WTC11 (cell line): ENCODE measurements around the gene IGHMBP2. TPM values are rescaled to one million over a fixed set of nuclear protein-coding genes. Genes with fewer than 3 reads are reported as not detected.
A peak's percentile ranks its signal among the peaks of the same experiment; 100 is the strongest.

Experiments
- ATAC-seq: fragments of 200-7000 bp; cut with Tn5 transposase; 2 replicates; pipeline ENCODE4 v1.10.0; 2021; ENCODE audit warnings: mild to moderate bottlenecking, moderate library complexity
- CTCF ChIA-PET: fragments of 300-600 bp; sonication (Branson Sonifier 250); formaldehyde crosslinking; loops from one replicate; lab custom pipeline; 2021; ENCODE audit warnings: antibody characterized with exemption; lab: Charles Lee
- POLR2A ChIA-PET: fragments of 350-600 bp; sonication (Branson Sonifier 250); formaldehyde crosslinking; loops from one replicate; lab custom pipeline; 2021; ENCODE audit warnings: antibody characterized with exemption; lab: Charles Lee
- DNase-seq: peaks from one replicate; pipeline ENCODE4 v3.0.0; 2021; ENCODE audit warnings: low spot score
- H3K27ac Mint-ChIP-seq: 2 replicates; pipeline ENCODE4 v1.8.0; 2021; ENCODE audit warnings: mixed read lengths
- H3K27me3 Mint-ChIP-seq: 2 replicates; pipeline ENCODE4 v1.8.0; 2021; ENCODE audit warnings: low read depth, mild to moderate bottlenecking, moderate library complexity, mixed read lengths
- H3K36me3 Mint-ChIP-seq: 2 replicates; pipeline ENCODE4 v1.8.0; 2021; ENCODE audit warnings: mixed read lengths
- H3K4me1 Mint-ChIP-seq: 2 replicates; pipeline ENCODE4 v1.8.0; 2022; ENCODE audit warnings: mixed read lengths
- H3K4me3 Mint-ChIP-seq: 2 replicates; pipeline ENCODE4 v1.8.0; 2021; ENCODE audit warnings: mild to moderate bottlenecking, moderate library complexity, mixed read lengths
- H3K9me3 Mint-ChIP-seq: 2 replicates; pipeline ENCODE4 v1.8.0; 2021; ENCODE audit warnings: mixed read lengths
- ATF1 ChIP-seq: sonication (generic); formaldehyde crosslinking; IDR thresholded peaks from 2 replicates; pipeline ENCODE4 v1.8.1; 2023; ENCODE audit warnings: mild to moderate bottlenecking, moderate library complexity, missing genetic modification reagents
- CREB1 ChIP-seq: sonication (generic); formaldehyde crosslinking; IDR thresholded peaks from 2 replicates; pipeline ENCODE4 v1.8.0; 2023; ENCODE audit warnings: mild to moderate bottlenecking, missing genetic modification reagents
- CREM ChIP-seq: sonication (generic); formaldehyde crosslinking; IDR thresholded peaks from 2 replicates; pipeline ENCODE4 v1.8.1; 2022; ENCODE audit warnings: mild to moderate bottlenecking, missing genetic modification reagents, moderate library complexity
- ETV6 ChIP-seq: sonication (generic); formaldehyde crosslinking; IDR thresholded peaks from 2 replicates; pipeline ENCODE4 v1.8.1; 2022; ENCODE audit warnings: mild to moderate bottlenecking, missing genetic modification reagents
- FOXP1 ChIP-seq: sonication (generic); formaldehyde crosslinking; IDR thresholded peaks from 2 replicates; pipeline ENCODE4 v1.8.0; 2022; ENCODE audit warnings: missing genetic modification reagents, mild to moderate bottlenecking, moderate library complexity, borderline replicate concordance
- JUN ChIP-seq: sonication (generic); formaldehyde crosslinking; IDR thresholded peaks from 2 replicates; pipeline ENCODE4 v1.8.0; 2023; ENCODE audit warnings: mild to moderate bottlenecking, missing genetic modification reagents
- NR2C2 ChIP-seq: sonication (generic); formaldehyde crosslinking; IDR thresholded peaks from 2 replicates; pipeline ENCODE4 v1.8.0; 2022; ENCODE audit warnings: mild to moderate bottlenecking, missing genetic modification reagents
- OVOL2 ChIP-seq: fragments of 250-450 bp; sonication (Bioruptor Pico); IDR thresholded peaks from 2 replicates; pipeline ENCODE4 v1.9.0; 2021; ENCODE audit warnings: mild to moderate bottlenecking, borderline replicate concordance
- PRRX2 ChIP-seq: fragments of 250-450 bp; sonication (Bioruptor Pico); IDR thresholded peaks from 2 replicates; pipeline ENCODE4 v1.8.0; 2021; ENCODE audit warnings: mild to moderate bottlenecking
- TEAD1 ChIP-seq: sonication (generic); formaldehyde crosslinking; IDR thresholded peaks from 2 replicates; pipeline ENCODE4 v1.8.0; 2022; ENCODE audit warnings: mild to moderate bottlenecking, missing genetic modification reagents
- ZNF317 ChIP-seq: sonication (generic); formaldehyde crosslinking; IDR thresholded peaks from 2 replicates; pipeline ENCODE4 v1.8.1; 2023; ENCODE audit warnings: low read depth, mild to moderate bottlenecking, moderate library complexity, missing genetic modification reagents, borderline replicate concordance
- ZNF416 ChIP-seq: fragments of 250-450 bp; sonication (Bioruptor Pico); IDR thresholded peaks from 2 replicates; pipeline ENCODE4 v1.9.0; 2021; ENCODE audit warnings: mild to moderate bottlenecking, inconsistent platforms
- total RNA-seq: library from RNA; stranded (reverse); gene quantifications from 3 replicates; pipeline ENCODE4 v1.2.3, GENCODE V29; 2021
- TF ChIP-seq, protein P1 (sequence below): fragments of 250-450 bp; sonication (Bioruptor Pico); IDR thresholded peaks from 2 replicates; pipeline ENCODE4 v1.9.0; 2021; ENCODE audit warnings: mild to moderate bottlenecking, borderline replicate concordance
- TF ChIP-seq, protein P2 (sequence below): sonication (generic); formaldehyde crosslinking; IDR thresholded peaks from 2 replicates; pipeline ENCODE4 v1.8.1; 2023; ENCODE audit warnings: mild to moderate bottlenecking, missing genetic modification reagents
- TF ChIP-seq, protein P3 (sequence below): sonication (generic); formaldehyde crosslinking; IDR thresholded peaks from 2 replicates; pipeline ENCODE4 v1.8.0; 2022; ENCODE audit warnings: missing genetic modification reagents
- TF ChIP-seq, protein P4 (sequence below): fragments of 250-450 bp; sonication (Bioruptor Pico); conservative IDR thresholded peaks from 2 replicates; pipeline ENCODE4 v1.9.0; 2021; ENCODE audit warnings: mild to moderate bottlenecking
- TF ChIP-seq, protein P5 (sequence below): sonication (generic); formaldehyde crosslinking; IDR thresholded peaks from 2 replicates; pipeline ENCODE4 v1.8.1; 2022; ENCODE audit warnings: mild to moderate bottlenecking, missing genetic modification reagents, moderate library complexity, borderline replicate concordance

Gene IGHMBP2
- total RNA-seq, 1 experiment from 2014 or later: 22.5 TPM

DNA sequence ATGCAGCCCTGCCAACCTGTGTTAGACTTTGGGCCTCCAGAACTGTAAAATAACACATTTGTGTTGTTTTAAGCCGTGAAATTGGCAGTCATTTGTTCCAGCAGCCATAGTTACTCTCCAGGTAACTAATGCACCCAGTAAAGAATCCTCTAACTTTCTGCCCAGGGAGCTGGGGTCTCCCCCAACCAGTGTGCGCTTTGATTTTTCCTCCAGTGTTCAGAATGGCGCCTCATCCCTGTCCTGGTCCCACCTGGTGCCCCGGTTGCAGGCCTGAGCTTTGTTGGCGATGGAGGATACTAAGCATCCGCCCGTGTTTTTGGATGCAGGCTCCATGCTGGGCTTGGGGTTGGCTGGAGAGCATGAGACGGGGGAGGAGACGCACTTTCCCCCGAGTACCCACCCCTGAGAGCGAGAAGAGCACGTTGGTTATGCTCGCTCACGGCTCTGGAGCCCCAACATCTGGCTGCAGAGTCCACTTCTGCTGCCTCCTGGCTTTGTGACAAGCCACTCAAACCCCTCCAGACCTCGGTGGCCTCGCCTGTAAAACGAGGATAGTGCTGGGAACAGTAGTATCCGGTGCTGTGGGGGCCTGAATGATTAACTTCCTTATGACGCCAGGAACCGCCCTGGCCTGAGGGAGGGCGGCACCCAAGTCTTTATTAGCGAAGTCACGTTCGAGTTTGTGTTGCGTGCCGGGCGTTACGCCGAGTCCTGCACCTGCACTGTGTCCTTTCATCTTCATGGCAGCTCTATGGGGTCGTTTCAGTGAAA, 51.3 kb downstream of the IGHMBP2 start:
- ChIA-PET POLR2A (no interaction called here), CTCF (interaction anchor here (0.6 to 5.5 kb wide), 15 partner anchors 13 to 798 kb away, joined by 3 to 40 read pairs (median 6); partner anchors contain the start of genes MRGPRD, MRGPRF and TPCN2)
- Mint-ChIP-seq H3K4me1 (peaks cover 20% of the 10 kb centered on the region), H3K4me3 (no peak overlapping the region), H3K9me3 (no peaks in the 10 kb centered on the region), H3K27me3 (no peaks in the 10 kb centered on the region), H3K27ac (peak overlapping the region; percentile 76; the same call in 1 of the 2 replicates), H3K36me3 (no peaks in the 10 kb centered on the region)
- peak; percentile 9; the same call in 1 of the 2 replicates for ATAC-seq
- 0 out of 2 replicates have a peak, but pooled peaks have one; percentile 18 for TF ChIP-seq FOXP1 (CRISPR knock-in tag)
- TF ChIP-seq, protein P1, sequence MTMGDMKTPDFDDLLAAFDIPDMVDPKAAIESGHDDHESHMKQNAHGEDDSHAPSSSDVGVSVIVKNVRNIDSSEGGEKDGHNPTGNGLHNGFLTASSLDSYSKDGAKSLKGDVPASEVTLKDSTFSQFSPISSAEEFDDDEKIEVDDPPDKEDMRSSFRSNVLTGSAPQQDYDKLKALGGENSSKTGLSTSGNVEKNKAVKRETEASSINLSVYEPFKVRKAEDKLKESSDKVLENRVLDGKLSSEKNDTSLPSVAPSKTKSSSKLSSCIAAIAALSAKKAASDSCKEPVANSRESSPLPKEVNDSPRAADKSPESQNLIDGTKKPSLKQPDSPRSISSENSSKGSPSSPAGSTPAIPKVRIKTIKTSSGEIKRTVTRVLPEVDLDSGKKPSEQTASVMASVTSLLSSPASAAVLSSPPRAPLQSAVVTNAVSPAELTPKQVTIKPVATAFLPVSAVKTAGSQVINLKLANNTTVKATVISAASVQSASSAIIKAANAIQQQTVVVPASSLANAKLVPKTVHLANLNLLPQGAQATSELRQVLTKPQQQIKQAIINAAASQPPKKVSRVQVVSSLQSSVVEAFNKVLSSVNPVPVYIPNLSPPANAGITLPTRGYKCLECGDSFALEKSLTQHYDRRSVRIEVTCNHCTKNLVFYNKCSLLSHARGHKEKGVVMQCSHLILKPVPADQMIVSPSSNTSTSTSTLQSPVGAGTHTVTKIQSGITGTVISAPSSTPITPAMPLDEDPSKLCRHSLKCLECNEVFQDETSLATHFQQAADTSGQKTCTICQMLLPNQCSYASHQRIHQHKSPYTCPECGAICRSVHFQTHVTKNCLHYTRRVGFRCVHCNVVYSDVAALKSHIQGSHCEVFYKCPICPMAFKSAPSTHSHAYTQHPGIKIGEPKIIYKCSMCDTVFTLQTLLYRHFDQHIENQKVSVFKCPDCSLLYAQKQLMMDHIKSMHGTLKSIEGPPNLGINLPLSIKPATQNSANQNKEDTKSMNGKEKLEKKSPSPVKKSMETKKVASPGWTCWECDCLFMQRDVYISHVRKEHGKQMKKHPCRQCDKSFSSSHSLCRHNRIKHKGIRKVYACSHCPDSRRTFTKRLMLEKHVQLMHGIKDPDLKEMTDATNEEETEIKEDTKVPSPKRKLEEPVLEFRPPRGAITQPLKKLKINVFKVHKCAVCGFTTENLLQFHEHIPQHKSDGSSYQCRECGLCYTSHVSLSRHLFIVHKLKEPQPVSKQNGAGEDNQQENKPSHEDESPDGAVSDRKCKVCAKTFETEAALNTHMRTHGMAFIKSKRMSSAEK (CRISPR knock-in tag): no peak
- DNase-seq: no peak

DNA sequence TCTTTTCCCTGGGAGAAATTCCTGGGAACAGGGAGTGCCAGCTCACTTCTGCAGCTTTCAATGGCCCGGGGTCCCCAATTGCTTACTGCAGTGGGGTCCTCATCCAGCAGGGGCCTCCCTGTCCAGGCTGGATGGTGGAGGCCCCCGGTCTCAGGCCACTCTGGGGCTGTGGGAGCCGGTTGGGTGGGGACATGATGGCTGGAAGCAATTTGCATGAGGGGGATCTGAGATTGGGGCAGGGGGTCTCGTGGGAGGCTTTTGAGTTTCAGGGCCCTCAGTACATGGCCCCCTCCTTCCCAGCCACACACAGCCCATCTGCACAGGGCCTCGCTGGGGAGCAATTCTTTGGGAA, 51.9 kb downstream of the IGHMBP2 start:
- POLR2A ChIA-PET: no interaction called here
- Mint-ChIP-seq H3K9me3 (no peaks in the 10 kb centered on the region), H3K27me3 (no peaks in the 10 kb centered on the region), H3K27ac (no peak overlapping the region), H3K4me3 (no peak overlapping the region), H3K4me1 (peaks cover 14% of the 10 kb centered on the region), H3K36me3 (no peaks in the 10 kb centered on the region)
- CTCF ChIA-PET: interaction anchor here (0.6 to 5.5 kb wide), 27 partner anchors 9 to 688 kb away, joined by 3 to 40 read pairs (median 3); partner anchors contain the start of genes MRGPRD, MRGPRF and TPCN2
- ATAC-seq: peak; percentile 47
- DNase-seq: no peak
- TF ChIP-seq ZNF317: no peak
- TF ChIP-seq, protein P2, sequence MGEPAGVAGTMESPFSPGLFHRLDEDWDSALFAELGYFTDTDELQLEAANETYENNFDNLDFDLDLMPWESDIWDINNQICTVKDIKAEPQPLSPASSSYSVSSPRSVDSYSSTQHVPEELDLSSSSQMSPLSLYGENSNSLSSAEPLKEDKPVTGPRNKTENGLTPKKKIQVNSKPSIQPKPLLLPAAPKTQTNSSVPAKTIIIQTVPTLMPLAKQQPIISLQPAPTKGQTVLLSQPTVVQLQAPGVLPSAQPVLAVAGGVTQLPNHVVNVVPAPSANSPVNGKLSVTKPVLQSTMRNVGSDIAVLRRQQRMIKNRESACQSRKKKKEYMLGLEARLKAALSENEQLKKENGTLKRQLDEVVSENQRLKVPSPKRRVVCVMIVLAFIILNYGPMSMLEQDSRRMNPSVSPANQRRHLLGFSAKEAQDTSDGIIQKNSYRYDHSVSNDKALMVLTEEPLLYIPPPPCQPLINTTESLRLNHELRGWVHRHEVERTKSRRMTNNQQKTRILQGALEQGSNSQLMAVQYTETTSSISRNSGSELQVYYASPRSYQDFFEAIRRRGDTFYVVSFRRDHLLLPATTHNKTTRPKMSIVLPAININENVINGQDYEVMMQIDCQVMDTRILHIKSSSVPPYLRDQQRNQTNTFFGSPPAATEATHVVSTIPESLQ (CRISPR knock-in tag): no peak
- no peak for TF ChIP-seq ZNF416 (CRISPR knock-in tag)
- no peak for TF ChIP-seq JUN (CRISPR knock-in tag)
- TF ChIP-seq, protein P3, sequence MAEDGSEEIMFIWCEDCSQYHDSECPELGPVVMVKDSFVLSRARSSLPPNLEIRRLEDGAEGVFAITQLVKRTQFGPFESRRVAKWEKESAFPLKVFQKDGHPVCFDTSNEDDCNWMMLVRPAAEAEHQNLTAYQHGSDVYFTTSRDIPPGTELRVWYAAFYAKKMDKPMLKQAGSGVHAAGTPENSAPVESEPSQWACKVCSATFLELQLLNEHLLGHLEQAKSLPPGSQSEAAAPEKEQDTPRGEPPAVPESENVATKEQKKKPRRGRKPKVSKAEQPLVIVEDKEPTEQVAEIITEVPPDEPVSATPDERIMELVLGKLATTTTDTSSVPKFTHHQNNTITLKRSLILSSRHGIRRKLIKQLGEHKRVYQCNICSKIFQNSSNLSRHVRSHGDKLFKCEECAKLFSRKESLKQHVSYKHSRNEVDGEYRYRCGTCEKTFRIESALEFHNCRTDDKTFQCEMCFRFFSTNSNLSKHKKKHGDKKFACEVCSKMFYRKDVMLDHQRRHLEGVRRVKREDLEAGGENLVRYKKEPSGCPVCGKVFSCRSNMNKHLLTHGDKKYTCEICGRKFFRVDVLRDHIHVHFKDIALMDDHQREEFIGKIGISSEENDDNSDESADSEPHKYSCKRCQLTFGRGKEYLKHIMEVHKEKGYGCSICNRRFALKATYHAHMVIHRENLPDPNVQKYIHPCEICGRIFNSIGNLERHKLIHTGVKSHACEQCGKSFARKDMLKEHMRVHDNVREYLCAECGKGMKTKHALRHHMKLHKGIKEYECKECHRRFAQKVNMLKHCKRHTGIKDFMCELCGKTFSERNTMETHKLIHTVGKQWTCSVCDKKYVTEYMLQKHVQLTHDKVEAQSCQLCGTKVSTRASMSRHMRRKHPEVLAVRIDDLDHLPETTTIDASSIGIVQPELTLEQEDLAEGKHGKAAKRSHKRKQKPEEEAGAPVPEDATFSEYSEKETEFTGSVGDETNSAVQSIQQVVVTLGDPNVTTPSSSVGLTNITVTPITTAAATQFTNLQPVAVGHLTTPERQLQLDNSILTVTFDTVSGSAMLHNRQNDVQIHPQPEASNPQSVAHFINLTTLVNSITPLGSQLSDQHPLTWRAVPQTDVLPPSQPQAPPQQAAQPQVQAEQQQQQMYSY (CRISPR knock-in tag): no peak
- TF ChIP-seq CREM: no peak
- TF ChIP-seq CREB1 (CRISPR knock-in tag): no peak
- TF ChIP-seq ETV6: no peak
- no peak for TF ChIP-seq NR2C2 (CRISPR knock-in tag)
- no peak for TF ChIP-seq ATF1 (CRISPR knock-in tag)
- no peak for TF ChIP-seq PRRX2 (CRISPR knock-in tag)
- TF ChIP-seq TEAD1 (CRISPR knock-in tag): no peak
- TF ChIP-seq, protein P4, sequence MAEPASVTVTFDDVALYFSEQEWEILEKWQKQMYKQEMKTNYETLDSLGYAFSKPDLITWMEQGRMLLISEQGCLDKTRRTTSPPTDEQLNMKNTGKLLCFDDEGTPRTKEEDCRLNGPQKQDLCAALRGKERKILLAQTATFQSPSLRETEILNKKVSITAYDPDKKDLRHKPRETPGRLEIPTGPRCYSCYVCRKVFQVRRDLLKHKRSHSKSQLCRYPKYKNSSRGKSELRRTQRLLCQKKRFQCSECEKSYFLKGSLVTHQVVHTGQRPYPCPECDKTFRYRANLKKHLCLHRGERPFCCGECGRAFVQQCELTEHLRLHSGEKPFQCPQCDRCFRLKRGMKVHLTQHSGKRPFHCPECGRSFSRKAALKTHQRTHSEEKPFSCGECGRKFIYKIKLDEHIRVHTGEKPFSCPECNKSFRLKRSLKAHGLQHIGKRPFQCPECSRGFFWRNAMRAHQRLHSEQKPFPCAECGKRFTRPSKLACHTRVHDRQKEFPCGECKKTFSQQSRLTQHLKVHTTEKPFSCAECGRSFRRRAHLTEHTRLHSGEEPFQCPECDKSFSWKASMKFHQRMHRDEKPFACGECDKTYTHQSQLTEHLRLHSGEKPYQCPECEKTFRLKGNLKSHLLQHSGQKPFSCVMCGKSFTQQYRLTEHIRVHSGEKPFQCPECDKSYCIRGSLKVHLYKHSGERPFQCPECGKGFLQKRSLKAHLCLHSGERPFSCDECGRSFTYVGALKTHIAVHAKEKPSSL: no peak
- TF ChIP-seq OVOL2 (CRISPR knock-in tag): no peak
- TF ChIP-seq, protein P5, sequence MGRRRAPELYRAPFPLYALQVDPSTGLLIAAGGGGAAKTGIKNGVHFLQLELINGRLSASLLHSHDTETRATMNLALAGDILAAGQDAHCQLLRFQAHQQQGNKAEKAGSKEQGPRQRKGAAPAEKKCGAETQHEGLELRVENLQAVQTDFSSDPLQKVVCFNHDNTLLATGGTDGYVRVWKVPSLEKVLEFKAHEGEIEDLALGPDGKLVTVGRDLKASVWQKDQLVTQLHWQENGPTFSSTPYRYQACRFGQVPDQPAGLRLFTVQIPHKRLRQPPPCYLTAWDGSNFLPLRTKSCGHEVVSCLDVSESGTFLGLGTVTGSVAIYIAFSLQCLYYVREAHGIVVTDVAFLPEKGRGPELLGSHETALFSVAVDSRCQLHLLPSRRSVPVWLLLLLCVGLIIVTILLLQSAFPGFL (CRISPR knock-in tag): no peak
